GM13977 (cell line): ENCODE data around the gene HAO2.

ENCODE experiments used
- DNase-seq: peaks from one replicate; pipeline ENCODE4 v3.0.0; 2012; ENCODE audit warnings: low spot score
- CTCF ChIP-seq: IDR thresholded peaks from 2 replicates; pipeline ENCODE4 v1.5.1; 2012; ENCODE audit warnings: mild to moderate bottlenecking, control low read depth; ENCODE audit not compliant: insufficient read depth; ENCODE audit errors: extremely low read depth, missing control alignments
- in situ Hi-C: fragments of 300-500 bp; cut with MboI; formaldehyde crosslinking; loops from one replicate; pipeline ENCODE4 v1.12.0; 2022; ENCODE audit warnings: low sequenced_read_pairs, low pct_unique_long_range_greater_than_20kb, mixed read lengths, inconsistent platforms; ENCODE audit not compliant: unreplicated experiment

HAO2 gene

GRCh38 chr1:119430486-119430885, 61.9 kb downstream of the HAO2 start:
- in situ Hi-C loops, result no loop called here
- TF ChIP-seq CTCF, result no peak
- DNase-seq, result no peak

GRCh38 chr1:119431836-119432235, 63.3 kb downstream of the HAO2 start:
- in situ Hi-C loops, result no loop called here
- no peak for TF ChIP-seq CTCF
- no peak for DNase-seq

- no peak for TF ChIP-seq CTCF
- in situ Hi-C loops, result no loop called here
- DNase-seq, result no peak
These were observed 66.5 kb downstream of the HAO2 start for GRCh38 chr1:119435052-119435451.

- no peak for TF ChIP-seq CTCF
- no peak for DNase-seq
- in situ Hi-C loops, result no loop called here
These were observed 70.2 kb downstream of the HAO2 start for GRCh38 chr1:119438761-119439160.

- in situ Hi-C loops, result no loop called here
- no peak for DNase-seq
These were observed 72.2 kb downstream of the HAO2 start for GRCh38 chr1:119440721-119441307.

GRCh38 chr1:119442756-119443155, 74.2 kb downstream of the HAO2 start:
- in situ Hi-C loops, result no loop called here
- DNase-seq, result no peak
- no peak for TF ChIP-seq CTCF

More at GRCh38 chr1:119440721-119441307, 72.2 kb downstream of the HAO2 start:
- TF ChIP-seq CTCF, result no peak
